ENCODE measurements around the gene USP7.
"Not testable (repeated sequence)": the region's sequence is repeated elsewhere in the genome, so short reads cannot be mapped to it uniquely, and the experiment has no call there.

Gene USP7

DNA sequence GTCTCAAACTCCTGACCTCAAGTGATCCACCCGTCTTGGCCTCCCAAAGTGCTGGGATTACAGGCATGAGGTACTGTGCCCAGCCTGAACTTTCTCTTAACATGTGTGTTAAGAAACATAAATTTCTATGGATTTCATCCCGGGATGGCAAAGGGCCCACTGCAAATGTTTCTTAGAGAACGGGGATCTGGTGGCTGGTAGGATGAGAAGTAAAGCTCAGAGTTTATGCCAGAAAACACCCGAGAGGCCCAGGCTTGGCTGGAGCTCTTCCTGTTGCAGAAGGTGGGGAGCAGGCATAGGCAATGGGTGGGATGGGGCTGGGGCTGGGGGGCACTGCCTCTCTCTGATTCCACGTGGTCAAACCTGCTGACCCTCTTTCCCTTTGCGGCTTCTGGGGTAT lies 89.3 kb downstream of the USP7 start:
- no peak for DNase-seq

DNA sequence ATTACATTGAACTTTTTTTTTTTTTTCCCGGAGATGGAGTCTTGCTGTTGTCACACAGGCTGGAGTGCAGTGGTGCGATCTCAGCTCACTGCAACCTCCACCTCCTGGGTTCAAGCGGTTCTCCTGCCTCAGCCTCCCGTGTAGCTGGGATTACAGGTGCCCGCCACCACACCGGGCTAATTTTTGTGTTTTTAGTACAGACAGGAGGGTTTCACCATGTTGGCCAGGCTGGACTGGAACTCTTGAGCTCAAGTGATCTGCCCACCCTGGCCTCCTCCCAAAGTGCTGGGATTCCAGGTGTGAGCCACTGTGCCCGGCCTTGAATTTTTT lies 89.9 kb downstream of the USP7 start:
- DNase-seq: not testable (repeated sequence)

DNA sequence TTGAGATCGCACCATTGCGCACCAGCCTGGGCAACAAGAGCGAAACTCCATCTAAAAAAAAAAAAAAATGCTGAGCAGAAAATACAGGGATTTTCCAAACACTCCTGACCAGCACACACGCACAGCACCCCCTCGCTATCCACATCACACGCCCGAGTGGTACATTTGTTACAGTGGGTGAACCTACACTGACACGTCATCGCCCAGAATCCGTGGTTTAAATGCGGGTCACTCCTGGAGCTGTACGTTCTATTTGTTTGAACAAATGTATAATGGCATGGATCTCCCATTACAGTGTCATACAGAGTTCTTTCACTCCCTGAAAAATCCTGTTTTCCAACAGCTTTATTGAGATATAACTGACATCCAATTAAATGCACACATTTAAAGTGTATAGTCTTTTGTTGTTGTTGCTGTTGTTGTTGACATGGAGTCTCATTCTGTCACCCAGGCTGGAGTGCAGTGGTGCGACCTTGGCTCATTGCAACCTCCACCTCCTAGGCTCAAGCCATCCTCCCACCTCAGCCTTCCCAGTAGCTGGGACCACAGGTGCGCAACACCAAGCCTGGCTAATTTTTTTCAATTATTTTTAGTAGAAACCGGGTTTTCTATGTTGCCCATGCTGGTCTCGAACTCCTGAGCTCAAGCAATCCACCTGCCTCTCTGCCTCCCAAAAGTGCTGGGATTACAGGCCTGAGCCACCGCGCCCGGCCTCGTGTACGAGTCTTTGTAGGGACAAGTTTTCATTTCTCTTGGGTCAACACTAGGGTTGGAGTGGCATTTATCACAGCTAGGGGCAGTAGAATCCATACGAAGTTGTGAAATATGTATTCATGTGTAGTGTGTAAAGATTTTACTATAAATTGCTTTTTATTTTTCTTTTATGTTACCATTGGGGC lies 90.5 kb downstream of the USP7 start:
- no peak for DNase-seq

DNA sequence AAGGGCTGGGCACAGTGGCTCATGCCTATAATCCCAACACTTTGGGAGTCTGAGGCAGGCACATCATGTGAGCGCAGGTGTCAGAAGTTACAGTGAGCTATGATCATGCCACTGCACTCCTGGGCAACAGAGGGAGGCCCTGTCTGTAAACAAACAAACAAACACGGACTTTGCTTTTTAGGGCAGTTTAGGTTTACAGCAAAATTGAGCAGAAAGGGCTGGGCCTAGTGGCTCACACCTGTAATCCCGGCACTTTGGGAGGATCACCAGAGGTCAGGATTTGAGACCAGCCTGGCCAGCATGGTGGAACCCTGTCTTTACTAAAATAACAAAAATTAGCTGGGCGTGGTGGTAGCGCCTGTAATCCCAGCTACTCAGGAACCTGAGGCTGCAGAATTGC lies 91.6 kb downstream of the USP7 start:
- no peak for DNase-seq

DNA sequence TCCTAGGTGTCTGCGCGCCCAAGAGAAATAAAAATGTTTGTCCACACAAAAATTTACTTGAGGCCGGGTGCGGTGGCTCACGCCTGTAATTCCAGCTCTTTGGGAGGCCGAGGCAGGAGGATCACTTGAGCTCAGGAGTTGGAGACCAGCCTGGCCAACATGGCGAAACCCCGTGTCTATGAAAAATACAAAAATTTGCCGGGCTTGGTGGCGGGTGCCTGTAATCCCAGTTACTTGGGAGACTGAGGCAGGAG lies 93.8 kb downstream of the USP7 start:
- not testable (repeated sequence) for DNase-seq

DNA sequence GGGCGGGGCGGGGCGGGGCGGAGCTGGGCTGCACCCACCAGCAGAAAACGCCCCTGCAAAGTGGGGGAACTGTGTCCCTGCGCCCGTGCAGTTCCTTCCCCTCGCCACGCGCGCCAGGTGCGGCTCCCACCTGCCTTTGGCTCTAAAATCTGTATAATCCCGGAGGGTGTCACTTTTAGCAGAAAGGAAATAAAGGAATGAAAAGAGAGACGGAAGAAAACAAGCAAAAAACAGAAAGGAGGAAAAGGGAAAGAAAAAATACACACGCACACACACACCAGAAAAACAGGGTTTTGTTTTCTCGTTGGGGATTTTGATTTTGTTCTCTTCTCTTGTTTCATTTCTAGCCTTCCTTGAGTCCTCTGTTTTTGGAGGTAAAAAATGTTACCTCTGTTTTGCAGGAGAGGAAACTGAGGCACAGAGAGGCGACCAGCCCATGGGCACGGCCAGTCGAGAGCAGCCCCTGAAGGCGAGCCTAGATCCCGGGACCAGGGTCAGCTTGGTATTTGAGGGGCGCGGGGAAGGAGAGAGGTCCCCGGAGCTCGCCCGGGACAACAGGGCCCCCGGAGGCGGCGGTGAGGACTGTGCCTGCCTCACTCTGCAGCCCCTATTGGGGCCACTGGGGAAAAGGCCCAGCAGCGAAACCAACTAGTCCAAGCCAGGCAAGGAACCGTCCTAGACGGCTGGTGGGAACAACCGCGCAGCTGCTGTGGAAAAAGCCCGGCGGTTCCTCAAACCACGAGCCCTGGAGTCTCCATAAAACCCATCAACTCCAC lies 94.3 kb downstream of the USP7 start:
- no peak for DNase-seq

DNA sequence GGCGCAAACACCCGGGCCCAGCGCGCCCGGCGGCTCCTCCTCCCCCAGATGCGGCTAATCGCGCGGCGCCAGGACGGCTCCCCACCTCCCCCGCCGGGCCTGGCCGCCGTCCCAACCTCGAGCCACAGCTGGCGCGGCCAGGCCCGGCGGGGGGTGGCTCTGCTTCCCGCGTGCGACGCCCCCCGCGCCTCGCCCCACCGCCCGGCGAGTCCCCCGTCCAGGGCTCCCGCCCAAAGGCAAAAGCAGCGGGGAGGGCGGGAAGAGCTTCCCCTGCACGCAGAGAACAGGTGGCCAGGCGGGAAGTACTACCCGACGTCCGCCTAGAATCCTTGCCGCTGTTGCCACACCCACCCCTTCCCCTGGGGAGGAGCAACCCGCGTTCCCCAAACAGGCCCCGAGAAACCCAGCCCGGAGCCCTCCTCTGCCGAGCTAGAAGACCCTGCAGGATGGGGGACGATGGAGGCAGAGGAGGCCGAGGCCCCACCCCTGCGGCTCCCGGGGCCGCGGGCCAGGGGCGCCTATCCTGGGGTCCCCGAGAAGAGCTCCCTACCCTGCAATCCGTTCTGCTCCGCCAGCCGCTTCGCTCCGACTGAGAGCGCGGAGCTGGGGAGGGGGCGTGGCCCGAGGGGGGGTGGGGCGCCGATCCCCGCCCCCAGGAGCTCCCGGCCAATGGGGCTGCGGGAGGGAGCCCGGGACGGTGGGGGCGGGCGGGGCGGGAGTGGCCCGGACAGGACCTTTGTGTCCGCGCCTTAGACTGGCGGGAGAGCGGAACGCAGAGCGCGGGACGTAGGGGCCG lies 95.1 kb downstream of the USP7 start, which contains the start of gene CARHSP1:
CARHSP1 (minus strand) TSS at position 591 of the 796 bp plus-strand sequence. CDS start 9,678 bp downstream, outside the sequence.
- peak; percentile 78 for DNase-seq

DNA sequence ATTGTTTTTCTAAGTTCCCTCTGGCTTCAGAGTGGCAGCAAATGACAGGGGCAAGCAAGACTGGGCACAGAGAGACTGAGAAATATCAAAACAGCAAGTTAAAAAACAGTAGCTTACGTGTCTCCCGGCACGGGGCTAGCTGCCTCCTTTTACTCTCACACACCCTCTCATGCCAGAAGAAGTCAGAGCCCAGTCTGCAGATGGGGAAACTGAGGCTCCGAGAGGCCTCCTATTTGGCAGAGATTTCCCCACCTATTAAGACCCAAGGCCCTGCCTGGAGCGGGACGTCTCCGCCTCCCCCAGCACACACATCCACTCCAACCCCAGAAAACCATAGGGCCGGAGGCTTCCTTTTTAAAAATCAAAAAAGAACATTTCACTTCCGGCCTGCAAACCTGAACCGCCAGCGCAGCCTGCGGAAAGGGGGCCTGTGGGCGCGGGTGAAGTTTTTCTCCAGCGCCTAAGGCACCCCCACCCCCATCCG lies 95.7 kb downstream of the USP7 start:
- no peak for DNase-seq

DNA sequence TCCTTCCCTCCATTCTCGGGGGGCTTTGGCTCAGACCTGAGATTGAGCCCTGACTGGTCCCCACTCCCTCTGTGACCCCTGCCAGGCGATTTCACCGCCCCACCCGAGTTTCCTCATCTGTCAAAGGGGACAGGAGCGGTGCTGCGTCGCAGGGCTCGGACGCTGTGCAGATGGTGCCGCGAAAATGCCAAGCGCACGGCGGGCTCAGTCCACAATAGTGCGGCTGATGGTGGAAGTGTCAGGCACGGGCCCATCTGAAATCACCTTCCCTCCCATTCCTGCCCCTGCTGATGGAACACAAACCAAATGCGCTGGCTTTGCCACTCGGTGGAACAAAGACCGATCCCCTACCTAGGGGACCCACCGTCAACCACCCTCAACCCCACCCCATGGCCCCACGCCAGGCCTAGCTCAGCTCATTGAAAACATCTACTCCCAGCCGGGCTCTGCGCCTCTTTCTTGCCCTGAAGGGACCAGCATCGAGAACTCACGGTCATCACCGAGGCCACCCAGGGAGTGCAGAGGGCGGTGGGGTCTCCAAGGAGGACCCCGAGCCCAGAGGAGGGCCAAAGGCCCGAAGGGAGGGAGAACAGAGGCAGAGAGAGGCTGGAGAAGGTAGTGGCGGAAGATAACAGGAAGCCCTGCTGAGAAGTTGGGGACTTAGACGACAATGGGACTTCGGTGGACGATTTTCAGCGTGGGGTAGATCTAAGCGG lies 96.3 kb downstream of the USP7 start:
- DNase-seq: no peak

DNA sequence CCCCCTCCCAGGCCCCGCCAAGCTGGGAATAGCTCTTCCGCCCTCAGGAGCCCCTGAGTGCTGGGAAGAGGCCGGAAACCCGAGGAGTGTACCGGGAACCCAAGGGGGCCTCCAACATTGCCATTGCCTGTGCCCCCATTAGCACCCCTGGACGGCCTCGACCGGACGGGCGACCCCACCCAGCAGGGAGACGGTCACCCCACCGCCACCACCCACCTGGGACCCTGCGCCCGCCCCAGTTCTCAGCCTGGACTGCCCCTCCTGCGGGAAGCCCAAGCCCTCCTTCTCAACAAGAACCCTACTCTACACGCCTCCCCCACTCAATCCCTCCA lies 96.9 kb downstream of the USP7 start:
- DNase-seq: no peak

- no peak for DNase-seq
Observed at GRCh38 chr16:8866118-8866883, 97.4 kb downstream of the USP7 start.

DNA sequence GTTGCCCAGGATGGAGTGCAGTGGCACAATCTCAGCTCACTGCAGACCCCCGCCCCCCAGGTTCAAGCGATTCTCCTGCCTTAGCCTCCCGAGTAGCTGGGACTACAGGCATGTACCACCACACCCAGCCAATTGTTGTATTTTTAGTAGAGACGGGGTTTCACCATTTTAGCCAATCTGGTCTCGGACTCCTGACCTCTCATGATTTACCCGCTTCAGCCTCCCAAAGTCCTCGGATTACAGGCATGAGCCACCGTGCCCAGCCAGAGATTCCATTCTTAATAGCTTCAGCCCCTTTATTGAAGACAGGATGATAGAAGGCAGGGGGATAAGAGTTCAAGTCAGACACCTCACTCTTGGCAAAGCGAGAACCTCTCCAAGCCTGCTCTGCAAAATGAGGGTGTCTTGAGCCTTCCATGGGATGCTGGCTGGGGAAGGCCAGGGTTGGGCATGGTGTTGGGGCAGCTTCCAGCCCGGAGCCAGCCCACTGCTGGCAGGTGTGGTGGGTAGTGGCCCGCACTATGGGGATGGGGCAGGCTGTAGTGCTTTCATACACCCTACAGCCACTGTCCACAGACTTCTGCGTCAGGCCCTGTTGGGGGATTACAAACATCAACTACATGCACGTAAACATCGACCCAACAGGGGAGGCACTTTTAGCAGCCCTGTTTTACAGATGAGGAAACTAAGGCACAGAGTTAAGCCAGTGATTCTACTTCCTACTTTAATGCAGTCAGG lies 98.4 kb downstream of the USP7 start:
- DNase-seq: no peak

- no peak for DNase-seq
Observed at GRCh38 chr16:8864480-8865110, 99.1 kb downstream of the USP7 start.

GRCh38 chr16:8863594-8864424 lies 99.9 kb downstream of the USP7 start:
- no peak for DNase-seq

GRCh38 chr16:8862309-8863130 lies 101.2 kb downstream of the USP7 start:
- no peak for DNase-seq

- no peak for DNase-seq
Observed at GRCh38 chr16:8861563-8862308, 102.0 kb downstream of the USP7 start.

- DNase-seq: no peak
Observed at GRCh38 chr16:8859913-8860881, 103.5 kb downstream of the USP7 start.

All from activated CD4-positive, CD25-positive, alpha-beta regulatory T cell treated with anti-CD3 and anti-CD28 coated beads, Interleukin-2, amount 50 U/mL, for 72 hours (primary cell).